DMS153 (cell line): ENCODE data around the gene SMPX.
"Not testable (repeated sequence)": the region's sequence is repeated elsewhere in the genome, so short reads cannot be mapped to it uniquely, and the experiment has no call there.

Experiments
- DNase-seq: peaks from one replicate; lab custom pipeline; 2025; lab: John Stamatoyannopoulos, UW

Gene SMPX

GRCh38 chrX:21757960-21758359 is at the start of gene SMPX:
Gene SMPX (minus strand): TSS chrX:21758116. CDS start chrX:21754290, 3,826 bp downstream.
- DNase-seq = no peak

GRCh38 chrX:21806691-21807090 is 48.8 kb upstream of the SMPX start:
- no peak for DNase-seq

DNA sequence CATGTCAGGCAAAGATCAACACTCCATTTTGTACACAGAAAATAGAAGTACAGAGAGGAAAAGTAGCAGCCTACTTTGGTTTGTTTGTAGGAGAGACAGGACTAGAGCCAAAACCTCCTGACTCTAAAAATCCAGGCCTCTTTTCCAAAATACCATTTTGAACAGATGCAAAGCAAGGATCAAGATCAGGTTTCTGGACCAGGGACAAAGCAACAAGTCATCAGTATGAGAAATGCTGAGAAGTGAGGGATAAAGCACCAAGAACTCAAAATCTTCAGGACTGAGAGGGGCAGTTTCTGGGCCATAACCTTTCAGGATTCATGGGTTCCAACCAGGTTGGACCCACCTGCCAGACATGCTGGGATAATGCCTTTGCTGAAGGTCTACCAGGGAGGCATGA is 44.9 kb upstream of the SMPX start:
- DNase-seq = no peak

- DNase-seq = no peak
These were observed 44.2 kb upstream of the SMPX start for GRCh38 chrX:21802054-21802670.

DNA sequence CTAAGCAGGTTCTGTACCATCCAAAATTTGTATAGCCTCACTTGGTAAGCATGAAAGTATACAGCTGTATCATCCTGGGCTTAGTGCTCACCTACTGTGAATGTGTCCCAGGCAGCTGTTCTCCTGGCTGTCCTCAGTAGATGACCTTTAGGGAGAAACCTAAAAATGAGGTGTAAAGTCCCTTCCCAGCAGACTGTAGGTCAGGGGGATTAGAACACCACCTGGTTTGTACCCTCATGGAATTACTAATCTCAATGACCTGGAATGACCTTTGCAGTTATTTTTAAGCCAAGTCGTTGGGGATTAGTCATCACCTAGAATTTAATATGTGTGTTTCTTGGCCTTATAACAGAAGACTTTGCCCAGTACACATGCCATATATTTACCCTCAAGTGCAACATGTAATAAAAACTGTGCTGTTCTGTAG is 42.4 kb upstream of the SMPX start:
- DNase-seq = no peak

DNA sequence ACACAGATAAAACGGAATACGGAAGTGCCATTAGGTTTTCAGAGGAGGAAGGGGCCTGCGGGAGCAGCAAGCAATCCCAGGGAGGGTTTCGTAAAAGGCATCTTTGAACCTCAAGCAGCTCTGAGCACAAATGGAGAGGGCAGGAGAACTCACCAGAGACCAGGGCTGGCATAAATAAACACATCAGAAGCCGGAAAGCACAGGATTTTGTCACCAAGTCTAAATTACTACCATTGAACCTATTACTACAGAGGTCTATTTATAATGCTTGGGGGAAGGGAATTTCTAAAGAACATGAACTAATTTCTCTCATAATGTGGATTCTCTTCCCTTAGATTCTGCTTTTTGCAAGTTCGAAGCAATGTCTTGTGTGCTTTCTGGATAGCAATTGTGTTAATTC is 41.9 kb upstream of the SMPX start:
- no peak for DNase-seq

GRCh38 chrX:21798677-21799219 is 40.8 kb upstream of the SMPX start:
- peak; percentile 28 for DNase-seq

GRCh38 chrX:21781976-21782375 is 24.1 kb upstream of the SMPX start:
- no peak for DNase-seq

DNA sequence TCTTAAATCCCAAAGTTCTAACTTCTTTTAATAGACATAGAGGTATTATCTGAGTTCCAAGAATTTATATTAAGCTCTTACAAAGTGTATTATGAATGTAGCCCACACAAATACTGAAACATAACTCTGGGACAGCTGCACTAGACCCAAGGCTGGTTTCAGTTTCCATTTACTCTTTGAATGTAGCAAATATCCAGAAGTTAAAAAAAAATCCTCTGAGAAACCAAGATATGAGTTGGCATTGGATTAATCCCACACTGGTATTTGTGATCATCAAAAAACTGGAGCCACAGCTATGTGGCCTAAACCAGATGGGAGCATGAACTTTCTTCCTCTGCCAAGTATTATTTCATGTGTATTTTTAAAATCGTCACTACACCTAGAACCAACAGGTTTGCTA is 23.6 kb upstream of the SMPX start:
- no peak for DNase-seq

GRCh38 chrX:21779095-21779494 is 21.2 kb upstream of the SMPX start:
- DNase-seq = no peak

- DNase-seq = no peak
These were observed 20.3 kb upstream of the SMPX start for GRCh38 chrX:21778236-21778635.

DNA sequence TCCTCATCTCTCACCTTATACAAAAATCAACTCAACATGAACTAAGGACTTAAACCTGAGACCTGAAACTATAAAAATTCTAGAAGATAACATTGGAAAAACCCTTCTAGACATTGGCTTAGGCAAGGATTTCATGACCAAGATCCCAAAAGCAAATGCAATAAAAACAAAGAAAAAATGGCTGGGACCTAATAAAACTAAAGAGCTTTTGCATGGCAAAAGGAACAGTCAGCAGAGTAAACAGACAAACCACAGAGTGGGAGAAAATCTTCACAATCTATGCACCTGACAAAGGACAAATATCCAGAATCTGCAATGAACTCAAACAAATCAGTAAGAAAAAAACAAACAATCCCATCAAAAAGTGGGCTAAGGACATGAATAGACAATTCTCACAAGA is 17.2 kb upstream of the SMPX start:
- DNase-seq = not testable (repeated sequence)

DNA sequence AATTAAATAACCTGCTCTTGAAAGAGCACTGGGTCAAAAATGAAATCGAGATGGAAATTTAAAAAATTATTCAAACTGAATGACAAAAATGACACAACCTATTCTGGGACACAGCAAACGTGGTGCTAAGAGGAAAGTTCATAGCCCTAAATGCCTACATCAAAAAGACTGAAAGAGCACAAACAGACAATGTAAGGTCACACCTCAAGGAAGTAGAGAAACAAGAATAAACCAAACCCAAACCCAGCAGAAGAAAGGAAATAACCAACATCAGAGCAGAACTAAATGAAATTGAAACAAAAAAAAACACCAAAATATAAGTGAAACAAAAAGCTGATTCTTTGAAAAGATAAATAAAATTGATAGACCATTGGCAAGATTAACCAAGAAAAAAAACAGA is 15.1 kb upstream of the SMPX start:
- not testable (repeated sequence) for DNase-seq

DNA sequence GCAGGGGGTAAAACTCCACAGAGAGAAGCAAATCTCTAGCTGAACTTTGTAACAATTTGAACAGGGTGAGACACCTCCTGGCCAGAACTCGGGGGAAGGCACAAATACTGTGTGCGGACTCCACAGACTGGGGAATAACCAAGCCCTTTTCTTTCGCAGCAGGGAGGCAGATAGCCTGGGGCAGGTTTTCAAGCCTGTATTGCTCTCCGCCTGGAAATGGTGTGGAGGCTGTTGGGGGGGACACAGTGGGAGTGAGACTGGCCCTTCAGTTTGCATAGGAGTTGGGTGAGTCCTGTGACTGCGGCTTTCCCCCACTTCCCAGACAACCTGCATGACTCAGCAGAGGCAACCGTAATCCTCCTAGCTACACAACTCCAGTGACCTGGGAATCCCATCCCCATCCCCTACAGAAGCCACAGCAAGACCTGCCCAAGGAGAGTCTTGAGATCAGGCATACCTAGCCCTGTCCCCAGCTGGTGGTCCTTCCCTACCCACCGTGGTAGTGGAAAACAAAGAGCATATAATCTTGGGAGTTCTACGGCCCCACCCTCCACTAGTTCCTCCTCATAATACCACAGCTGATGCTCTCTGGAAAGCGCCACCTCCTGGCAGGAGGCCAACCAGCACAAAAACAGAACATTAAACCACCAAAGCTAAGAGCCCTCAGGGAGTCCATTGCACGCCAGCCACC is 12.9 kb upstream of the SMPX start:
- DNase-seq = no peak

DNA sequence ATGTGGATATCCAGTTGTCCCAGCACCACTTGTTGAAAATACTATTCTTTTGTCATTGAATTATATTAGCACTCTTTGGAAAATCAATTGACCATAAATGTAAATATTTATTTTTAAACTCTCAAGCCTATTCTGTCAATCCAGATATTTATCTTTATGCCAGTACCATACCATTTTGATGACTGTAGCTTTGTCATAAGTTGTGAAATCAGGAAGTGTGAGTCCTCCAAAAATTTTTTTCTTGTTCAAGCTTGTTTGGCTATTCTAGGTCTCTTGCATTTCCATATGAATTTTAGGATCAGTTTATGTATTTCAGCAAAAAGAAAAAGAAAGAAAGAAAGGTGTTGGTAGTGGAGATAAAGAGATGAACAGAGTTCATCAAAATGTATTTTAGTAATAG is 8.2 kb upstream of the SMPX start:
- no peak for DNase-seq

GRCh38 chrX:21764008-21764407 is 6.1 kb upstream of the SMPX start:
- DNase-seq = no peak

- DNase-seq = no peak
These were observed 572 bp upstream of the SMPX start for GRCh38 chrX:21758488-21758887.

- DNase-seq = no peak
These were observed 959 bp downstream of the SMPX start for GRCh38 chrX:21756785-21757529.

DNA sequence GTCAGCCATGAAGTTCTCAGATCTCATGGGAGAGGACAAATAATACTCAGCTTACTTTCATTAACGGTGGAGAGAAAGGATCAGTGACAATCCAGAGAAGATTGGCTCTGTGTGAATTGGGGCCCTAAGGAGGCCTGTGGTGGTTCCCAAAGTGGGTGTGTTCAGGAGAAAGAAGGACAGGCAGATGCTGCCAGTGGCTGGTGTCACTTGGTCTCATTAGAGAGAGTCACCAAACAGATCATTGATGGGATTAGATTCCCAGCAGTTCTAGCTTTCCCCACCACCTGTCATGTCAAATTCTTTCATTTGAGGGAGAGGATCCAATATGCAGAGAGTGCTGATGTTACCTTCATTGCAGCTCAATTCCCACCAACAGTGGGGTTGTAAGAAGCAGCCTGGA is 8.0 kb downstream of the SMPX start:
- no peak for DNase-seq

DNA sequence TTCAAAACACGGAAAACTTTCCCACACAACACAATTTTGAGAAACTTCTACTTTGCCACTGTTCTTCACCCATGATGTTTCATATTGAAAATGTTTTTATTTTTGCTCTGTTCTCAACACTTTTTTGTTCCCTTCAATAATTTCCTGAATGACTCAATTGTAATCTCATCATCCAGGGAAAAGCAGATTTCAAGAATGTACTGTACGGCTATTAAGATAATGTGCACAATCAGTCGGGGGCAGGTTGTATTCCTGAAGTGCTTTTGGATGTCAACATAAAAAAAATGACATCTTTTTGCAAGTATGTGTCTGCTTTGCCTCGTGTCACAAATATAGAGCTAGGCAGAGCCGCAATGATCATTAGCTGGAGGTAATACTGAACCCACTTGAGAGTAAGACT is 9.7 kb downstream of the SMPX start:
- DNase-seq = no peak

GRCh38 chrX:21747558-21747957 is 10.4 kb downstream of the SMPX start:
- no peak for DNase-seq

GRCh38 chrX:21745756-21746155 is 12.2 kb downstream of the SMPX start:
- no peak for DNase-seq

DNA sequence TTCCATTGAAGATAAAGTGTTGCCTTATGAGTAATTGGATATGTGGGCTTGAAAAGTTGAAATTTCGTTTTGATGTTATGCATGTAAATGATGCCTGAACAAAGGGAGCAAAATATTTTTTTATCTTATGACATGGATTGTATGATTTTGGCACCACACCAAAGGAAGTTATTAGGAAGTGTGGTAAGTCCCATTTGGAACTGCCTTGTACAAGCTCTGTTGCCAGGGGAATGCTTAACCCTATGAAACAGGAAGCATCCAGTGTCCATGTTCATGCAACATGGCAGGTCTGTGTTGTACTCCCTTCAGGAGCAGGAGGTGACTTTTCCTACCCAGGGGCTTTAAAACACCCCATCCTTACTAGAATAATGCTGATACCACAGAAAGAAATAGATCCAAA is 13.2 kb downstream of the SMPX start:
- DNase-seq = no peak
